SHP77 (cell line): ENCODE data around the gene SVIL.
"Not testable (repeated sequence)": the region's sequence is repeated elsewhere in the genome, so short reads cannot be mapped to it uniquely, and the experiment has no call there.

Source experiments
- DNase-seq, 2 experiments: peaks; one replicate each; lab custom pipeline; 2025; lab: John Stamatoyannopoulos, UW

Gene SVIL

DNA sequence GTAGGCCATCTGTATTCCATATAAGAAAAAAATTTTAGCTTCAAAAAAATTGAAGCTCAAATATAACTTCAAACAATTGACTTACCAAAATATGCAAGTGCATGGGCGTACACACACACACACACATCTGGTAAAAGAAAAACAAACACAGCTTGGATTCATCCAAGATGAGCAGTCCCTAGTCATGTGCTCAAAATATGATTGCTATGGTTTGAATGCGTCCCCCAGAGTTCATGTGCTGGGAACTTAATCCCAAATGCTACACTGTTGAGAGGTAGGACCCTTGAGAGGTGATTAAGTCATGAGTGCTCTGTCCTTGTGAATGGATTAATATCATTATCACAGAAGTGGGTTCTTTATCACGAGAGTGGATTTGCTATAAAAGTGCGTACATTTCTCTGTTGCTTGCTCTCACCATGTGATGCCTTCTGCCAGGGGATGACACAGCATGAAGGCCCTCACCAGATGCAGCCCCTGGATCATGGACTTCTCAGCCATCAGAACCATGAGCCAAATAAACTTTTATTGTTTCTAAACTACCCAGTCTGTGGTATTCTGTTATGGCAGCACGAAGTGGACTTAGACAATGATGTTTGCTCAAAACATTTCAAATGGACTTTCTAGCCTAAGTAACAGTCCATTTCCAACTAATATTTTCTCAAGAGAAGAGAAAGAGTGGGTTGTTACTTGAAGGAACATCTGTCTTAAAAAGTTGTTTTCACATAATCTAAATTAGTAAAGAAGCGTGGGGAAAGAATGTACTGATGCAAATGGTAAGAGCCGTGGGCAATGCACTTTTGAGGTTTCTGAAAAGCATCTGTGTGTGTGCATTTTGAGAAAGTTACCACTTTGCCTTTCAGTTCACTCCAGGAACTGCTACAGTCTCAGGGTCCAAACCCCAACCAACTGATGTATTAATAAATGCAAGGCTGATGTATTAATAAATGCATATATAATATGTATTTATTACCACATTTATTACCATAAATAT lies 15.1 kb upstream of the SVIL start:
- DNase-seq, result no peak

DNA sequence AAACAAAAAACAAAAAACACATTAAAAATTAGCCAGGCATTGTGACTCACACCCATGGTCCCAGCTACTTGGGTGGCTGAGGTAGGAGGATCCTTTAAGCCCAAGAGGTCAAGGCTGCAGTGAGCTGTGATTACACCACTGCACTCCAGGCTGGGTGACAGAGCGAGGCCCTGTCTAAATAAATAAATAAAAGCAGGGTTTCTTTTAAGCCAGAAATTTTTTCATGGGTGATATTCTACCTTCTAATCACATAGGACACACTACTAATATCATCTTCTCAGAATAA lies 14.2 kb upstream of the SVIL start:
- no peak for DNase-seq

DNA sequence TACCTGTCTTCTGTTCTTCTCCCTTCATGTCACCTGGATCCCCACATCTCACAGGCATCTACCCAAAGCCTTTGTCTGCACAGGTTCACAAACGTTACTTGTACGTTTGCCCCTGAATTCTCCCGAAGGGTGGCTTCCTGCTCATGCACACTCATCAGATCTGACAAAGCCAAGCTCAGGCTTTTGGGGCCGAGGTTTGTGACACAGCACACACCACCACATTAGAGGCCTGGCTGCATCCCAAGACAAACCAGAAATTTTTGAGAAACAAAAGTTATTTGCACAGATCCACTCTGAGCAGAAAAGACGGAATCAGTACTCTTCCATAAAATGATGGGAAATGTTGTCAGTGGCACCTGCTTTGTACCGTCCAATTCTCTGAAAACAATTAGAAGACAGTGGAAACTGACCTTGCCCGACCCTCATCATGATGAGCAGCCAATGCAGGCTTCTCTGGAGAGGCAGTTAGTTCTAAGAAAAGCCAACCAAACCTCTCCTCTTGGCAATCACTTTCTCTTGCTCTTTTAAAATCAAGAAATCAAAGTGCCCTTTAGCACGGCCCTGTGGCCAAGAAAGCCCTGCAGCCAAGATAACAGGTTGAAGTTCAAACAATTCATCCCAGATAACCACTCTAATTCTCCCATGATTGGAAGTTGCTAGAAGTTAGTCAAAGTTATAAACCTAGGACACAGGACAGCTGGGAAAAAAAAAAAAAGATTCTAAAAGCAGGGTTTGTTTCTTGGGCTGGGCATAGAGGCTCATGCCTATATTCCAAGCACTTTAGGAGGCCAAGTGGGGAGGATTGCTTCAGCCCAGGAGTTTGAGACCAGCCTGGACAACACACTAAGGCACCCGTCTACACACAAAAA lies 13.6 kb upstream of the SVIL start:
- no peak for DNase-seq

DNA sequence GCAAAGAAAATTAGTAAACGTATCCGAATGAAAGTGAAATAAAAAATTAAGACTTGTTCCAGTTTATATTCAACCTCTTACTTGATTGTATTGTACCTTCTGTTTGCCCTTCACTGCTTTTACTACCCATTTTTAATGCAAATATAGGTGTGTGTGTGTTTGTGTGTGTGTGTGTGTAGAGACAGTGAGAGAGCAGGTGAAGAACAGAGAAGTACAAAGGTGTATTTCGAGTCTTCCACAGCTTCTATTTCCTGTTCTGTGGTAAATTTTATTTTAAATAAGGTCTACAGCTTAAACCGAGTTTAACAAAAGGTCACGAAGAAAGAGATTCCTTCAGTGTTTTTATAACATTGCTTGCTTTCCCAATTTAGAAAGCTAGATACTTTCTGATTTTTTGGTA lies 12.7 kb upstream of the SVIL start:
- DNase-seq, result no peak

DNA sequence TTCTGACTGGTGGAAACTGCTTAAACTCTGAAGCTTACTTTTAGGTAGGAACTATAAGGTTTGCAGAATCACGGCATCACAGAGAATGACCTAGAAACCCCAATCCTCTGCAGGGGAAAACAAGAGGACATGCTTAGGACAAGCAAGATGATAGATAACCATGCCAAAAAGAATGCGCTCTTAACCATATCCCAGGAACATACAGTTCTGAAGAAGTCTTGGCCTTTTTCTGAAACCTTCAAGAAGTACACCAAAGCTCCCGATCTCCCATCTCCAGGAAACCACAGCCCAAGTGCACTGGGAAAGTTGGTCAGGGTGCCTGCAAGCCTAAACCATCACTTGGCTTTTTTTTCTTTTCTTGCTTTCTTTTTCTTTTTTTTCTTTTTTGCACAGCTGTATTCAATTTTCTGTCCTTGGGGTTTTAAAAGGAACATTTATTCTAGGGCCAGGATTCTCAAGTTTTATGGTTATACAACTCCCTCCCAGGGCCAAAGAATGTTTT lies 12.2 kb upstream of the SVIL start:
- no peak for DNase-seq

DNA sequence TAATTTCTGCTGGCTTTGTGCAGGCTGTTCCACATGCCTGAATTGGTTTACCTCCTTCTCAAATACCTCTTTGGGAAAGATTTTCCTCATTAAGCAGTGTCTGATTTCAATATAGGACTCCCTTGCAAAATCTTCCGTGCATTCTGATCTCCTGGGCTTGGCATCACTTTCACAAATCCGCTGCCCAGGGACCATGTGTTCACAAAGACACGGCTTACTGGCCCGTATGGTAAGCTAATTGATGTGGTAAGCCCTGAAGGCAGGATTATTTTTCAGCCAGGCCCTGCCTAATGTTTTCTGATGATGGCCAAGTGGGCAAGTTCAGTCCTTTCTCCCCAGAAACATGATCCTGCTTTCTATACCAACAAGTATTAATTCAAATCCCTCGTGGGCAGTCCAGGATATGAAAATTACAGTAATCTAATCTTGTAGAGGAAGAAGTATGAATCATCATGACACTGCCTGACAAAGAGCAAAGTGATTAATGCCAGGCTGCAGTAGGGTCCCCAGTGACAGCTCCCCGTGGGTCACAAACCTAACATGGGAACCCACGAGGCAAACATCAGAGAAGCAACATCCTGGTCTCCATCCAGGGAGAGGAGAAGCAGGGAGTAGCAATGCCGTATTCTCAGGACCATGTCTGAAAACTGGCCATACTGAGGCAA lies 11.6 kb upstream of the SVIL start:
- DNase-seq, result no peak

DNA sequence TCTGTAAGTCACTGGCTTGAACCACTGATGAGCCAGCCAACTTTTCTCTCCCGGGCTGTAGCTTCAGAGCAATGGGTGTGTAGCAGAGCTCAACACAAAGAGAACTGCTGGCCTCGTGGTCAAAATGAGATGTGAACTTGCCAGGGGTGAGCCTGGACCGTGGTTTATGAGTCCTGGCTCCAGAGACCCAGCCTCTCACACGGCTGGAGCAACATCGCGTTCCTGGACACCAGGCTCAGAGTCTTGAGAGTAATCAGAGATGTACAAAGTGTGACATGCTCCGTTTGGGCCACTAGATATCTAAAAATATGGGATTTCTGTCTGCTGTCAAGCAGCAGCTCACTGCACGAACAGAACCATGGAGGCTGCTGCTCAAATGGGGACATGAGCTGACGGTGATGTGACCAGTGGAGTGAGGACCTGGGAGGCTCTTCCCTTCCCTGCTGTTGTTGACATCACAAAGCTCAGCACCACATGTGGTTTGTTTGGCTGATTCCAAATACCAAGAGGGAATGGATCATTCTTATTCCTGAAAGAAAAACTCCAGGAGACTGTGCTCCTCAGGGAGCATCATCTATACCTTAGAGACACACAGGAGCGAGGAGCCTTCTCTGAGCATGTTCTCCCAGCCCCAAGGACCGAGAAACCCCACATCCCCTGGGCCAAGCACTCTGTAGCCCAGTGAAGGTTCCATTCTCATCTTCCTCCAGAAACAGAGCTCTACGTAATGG lies 9.2 kb upstream of the SVIL start:
- DNase-seq, result no peak

DNA sequence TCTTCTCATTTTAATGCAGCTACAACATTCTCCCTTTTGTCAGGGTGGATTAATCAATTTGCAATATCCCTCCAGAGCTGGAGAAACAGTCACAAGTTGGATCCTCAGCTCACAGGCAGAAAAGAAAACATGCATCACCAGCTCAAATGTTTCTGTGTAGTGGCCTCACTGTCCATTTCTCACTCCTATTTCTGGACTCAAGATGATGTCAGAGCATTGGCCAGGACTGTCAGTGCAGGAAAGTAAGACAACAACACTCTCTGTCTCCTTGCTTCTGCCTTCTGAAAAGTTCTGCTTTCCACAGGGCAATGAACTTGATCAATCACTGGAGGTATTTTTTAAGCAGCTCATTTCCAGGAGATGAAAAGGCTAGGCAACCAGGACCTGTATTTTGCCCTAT lies 8.2 kb upstream of the SVIL start:
- no peak for DNase-seq

DNA sequence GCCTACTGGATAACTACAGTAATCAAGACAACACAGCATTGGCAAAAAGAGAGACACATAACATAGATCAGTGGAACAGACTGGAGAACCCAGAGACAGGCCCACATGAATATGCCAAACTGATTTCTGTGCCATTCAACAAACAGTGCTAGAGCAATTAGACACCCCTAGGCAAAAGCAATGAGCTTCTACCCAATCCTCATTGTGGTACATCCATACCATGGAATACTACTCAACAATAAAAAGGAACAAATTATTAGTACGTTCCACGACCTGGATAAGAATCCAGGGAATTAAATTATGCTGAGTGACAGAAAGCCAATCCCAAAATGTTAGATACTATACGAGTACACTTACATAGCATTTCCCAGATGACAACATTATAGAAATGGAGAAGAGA lies 2.8 kb upstream of the SVIL start:
- DNase-seq, result no peak

DNA sequence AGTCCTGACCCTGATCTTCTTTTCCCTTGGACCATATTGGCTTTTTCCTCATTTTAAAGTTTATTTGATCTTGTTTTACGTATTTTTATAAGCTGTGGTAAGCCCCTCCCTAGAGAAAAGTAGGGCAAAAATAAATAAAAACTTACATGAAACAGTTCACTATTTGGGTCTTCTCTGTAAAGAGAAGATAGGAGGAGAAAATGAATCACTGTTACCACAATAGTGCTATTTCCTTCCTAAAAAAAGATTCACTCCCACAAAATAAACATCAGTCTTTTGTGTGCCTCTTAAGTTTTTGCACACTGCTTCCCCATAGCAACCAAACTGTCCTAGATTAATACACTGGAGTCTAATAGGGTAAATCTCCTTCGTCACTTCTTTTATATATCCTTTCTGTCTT lies 1.4 kb upstream of the SVIL start:
- DNase-seq, result no peak

DNA sequence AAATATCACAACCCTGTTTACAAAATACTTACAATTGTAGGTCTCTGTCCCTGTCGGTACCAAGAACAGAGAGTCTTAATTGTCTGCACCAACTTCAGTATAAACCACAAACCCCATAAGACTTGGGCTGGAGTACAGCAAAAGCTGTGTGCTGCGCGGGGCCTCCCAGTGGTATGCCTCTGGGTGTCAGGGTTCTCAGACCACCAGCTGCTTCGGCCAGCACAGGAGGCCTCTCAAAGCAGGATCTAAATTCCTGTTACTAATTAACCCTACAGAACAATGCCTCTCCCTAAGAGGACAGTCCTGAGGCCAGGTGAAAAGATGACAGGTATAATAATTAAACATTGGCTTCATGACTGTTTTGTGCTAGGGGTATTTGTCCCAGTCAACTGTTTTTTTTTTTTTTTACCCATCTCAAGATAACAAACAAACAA lies 957 bp upstream of the SVIL start:
- no peak for DNase-seq

DNA sequence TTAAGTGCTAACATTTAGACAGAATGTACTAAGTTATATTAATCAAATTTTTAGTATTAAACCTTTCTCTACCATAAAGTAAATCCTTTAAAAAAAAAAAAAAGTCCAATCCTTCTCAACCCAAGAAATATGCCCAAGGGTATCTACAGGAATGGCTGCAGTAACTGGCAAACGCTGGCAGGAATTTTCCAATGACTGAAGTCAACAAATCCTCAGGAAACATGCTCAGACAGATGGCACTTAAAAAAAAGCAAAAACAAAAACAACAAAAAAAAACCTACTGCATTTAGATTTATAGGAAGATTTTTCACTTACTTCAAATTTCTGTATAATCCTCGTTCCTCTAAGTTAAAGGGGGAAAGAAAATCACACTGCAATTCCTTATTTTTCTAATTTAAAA lies 666 bp downstream of the SVIL start:
- DNase-seq, result no peak

DNA sequence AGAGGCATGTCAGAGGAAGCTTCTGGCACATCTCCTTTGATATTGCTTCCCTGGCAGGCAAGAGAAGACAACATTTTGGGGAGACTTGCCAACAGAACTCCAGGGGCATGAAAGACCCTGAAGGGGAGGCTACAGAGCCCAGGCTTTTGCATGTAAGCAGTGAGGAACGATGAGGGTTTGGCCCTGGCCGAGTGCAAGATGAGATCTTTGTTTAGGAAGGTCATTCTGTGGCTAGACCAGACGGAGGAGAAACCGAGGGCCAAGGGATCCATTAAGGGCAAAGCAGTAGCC lies 3.8 kb downstream of the SVIL start:
- DNase-seq, result no peak

DNA sequence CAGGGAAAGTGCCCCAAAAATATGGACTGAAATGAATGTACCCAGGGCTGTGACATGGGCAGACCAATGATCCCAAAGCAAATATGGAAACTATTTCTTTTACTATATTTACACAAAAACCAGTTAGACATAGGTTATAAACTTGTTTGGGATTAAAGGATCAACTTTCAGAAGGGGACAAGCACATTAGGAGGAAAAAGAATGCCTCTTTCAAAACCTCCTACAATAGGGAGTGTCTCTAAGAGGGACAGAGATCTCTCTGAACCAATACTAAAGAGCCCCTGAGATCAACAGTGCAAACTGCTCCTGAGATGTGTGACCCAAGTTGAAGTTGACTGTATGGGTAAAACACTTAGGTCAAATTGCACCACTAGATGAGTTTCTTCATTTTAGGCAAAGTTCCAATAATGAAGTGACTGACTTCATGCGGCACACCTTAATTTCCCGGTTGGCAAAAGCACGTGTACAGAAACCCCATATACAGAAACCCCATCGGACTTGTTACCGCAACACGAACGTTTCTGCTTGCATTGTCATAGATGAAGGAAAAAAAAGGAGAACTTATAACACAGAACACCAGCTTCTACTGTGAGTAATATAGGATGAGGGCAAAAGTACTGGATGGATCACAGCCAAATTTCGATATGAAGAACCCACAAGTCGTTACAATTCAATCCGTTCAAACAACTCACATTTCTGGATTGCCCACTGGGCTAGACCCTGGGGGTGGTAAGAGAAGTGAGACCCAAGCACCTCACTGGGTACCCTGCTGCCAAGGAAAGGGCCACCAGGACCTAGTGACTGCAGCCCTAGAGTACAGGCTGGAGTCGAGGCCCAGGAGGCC lies 4.3 kb downstream of the SVIL start:
- no peak for DNase-seq

DNA sequence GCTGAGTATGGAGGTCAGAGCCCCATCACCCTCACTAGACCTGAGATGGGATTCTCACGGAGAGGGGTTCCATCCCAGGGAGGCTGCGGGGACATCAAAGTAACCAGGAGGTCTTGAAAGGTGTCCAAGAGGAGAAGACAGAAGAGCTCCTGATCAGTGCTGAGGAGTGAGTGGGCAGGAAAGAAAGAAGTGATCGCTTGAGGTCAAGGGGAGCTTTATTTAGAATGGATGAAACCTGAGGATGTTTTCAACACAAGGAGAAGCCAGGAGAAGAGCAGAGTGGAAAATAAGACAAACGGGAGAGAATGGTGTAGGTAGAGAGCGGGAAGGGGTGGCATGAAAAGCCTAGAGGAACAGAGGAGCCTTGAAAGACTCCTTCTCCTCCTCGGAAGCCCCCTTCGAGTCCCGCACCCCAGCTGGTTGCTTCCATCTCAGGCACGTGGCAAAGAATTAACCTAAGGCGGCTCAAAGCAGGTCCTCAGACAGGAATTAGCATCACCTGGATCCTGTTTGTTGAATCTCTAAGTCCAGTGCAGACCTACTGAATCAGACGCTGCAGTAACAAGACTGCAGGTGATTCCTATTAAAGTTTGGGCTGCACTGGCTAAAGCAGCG lies 5.8 kb downstream of the SVIL start:
- DNase-seq, result no peak

DNA sequence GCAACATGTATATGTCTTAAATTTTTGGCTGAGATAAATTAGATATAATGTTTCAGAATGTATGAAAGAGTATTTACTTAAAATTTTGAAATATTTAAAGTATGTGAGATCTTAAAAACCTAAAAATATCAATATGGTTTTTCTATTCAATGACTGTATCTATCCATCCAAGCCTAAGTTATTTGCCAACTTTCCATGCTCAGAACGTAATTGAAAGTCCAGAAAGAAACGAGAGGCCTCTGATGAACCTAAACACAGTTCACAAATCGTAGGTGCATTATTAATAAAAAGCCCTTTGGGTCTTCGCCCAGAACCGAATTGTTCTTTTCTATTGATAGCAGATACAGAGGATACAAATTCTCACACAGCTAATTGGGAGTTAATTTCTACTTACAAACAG lies 6.5 kb downstream of the SVIL start:
- DNase-seq, result no peak

DNA sequence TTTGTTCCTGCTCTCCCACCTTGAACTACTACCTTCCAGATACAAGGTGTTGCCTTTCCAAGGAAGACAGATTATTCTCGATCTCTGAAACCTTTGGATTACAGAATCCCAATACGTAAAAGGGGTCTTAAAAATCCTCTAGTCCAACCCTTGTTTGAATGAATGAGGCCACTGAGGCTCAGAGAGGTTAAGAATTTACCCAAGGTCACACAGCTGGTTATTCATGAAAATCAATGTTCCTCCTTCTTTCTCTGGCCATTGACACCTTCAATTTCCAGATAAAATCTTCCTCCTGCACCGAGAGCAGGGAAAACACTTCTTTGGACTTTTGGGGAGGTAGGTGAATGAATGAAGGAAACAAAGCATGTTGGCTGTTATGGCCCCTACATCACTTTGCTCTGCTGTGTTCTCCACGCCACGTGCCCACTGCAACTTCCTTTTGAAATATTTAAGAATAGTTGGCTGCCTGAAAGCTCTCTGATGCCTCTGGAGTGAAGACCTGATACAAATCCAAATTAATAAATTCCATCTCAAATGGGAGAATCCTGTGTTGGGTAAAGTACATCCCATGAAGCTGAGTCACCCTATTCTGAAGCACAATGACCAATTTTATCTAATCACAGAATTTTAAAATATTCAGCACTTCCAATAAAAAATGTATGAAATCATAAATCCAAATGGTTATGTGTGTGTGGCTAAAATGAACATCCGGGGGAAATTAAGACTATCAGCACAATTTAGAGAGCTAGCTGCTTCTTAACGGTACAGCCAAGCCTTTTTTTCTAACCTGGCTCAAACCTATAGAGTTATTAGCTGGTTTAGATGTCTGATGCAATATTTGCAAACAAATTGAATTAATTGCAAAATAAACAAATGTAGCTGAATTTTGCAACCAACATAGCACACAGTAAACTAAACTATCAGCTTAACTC lies 7.3 kb downstream of the SVIL start:
- no peak for DNase-seq

DNA sequence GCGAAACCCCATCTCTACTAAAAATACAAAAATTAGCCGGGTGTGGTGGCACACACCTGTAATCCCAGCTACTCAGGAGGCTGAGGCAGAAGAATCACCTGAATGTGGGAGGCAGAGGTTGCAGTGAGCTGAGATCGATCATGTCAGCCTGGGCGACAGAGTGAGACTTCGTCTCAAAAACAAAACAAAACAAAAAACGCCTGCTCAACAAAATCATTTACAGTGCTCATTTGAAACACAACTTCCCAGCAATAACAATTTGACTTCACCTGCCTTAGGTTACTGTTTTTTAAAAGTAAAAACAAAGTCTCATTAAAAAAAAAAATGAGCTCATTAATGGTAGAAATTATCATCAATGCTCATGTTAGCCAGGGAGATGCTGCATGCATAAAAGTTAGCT lies 10.4 kb downstream of the SVIL start:
- not testable (repeated sequence) for DNase-seq

DNA sequence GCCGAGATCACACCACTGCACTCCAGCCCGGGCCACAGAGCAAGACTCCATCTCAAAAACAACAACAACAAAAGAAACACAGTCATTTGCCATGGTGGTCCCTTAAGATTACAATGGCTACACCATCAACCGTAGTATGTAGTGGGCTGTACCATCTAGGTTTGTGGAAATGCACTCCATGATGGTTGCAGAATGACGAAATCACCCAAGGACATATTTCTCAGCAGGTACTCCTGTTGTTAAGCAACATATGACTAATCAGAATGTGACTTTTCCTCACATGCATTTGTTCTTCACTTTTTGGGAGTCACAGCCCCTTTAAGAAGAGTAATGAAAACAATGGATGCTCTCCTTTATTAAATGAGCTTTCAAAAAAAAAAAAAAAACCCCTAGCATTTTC lies 11.0 kb downstream of the SVIL start:
- no peak for DNase-seq
